Testis (tissue), 2 donors: ENCODE measurements around the gene SLC16A7.

ENCODE experiments used
- POLR2A ChIP-seq: fragments of 450-650 bp; IDR thresholded peaks from one replicate; pipeline ENCODE4 v1.6.1; 2017; ENCODE audit warnings: antibody characterized with exemption, mild to moderate bottlenecking, moderate library complexity
- TF ChIP-seq, protein P1 (sequence below), 3 experiments: fragments of 450-650 bp in 2 of 3; fragments of 200-600 bp in 1 of 3; sonication (generic) in 1 of 3; IDR thresholded peaks; one replicate each; pipeline ENCODE4 v1.5.1; 2016 to 2019; ENCODE audit warnings: antibody characterized with exemption in 3 of 3, mild to moderate bottlenecking in 2 of 3, moderate library complexity in 1 of 3

DNA sequence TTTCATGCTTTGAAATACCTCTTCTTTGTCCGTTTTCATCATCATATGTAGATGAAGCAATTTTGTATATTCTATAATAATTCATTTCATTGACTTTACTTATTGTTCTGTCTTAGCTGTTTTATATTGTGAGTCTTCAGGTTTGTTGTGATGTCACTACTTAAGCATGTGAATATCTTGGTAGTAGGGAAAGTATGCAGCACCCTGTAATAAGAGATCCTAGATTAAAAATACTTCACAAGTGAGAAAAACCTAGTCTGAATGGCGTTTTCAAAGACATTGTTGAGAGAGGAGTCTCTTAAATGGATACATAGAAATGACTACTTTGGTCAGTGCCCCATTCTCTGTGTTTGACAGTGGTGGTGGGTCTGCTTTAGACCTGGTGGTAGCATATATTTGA is 61.4 kb downstream of the SLC16A7 start:
- TF ChIP-seq, protein P1, sequence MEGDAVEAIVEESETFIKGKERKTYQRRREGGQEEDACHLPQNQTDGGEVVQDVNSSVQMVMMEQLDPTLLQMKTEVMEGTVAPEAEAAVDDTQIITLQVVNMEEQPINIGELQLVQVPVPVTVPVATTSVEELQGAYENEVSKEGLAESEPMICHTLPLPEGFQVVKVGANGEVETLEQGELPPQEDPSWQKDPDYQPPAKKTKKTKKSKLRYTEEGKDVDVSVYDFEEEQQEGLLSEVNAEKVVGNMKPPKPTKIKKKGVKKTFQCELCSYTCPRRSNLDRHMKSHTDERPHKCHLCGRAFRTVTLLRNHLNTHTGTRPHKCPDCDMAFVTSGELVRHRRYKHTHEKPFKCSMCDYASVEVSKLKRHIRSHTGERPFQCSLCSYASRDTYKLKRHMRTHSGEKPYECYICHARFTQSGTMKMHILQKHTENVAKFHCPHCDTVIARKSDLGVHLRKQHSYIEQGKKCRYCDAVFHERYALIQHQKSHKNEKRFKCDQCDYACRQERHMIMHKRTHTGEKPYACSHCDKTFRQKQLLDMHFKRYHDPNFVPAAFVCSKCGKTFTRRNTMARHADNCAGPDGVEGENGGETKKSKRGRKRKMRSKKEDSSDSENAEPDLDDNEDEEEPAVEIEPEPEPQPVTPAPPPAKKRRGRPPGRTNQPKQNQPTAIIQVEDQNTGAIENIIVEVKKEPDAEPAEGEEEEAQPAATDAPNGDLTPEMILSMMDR (IDR thresholded peaks at IDR 0.05), result no peak
- TF ChIP-seq POLR2A, result no peak
